ENCODE measurements around the gene LDLRAP1.
"Not testable (repeated sequence)": the region's sequence is repeated elsewhere in the genome, so short reads cannot be mapped to it uniquely, and the experiment has no call there.

The LDLRAP1 gene

GRCh38 chr1:25598879-25599278, 55.5 kb downstream of the LDLRAP1 start:
- no peak for DNase-seq
- TF ChIP-seq CTCF (IDR thresholded peaks at IDR 0.05): no peak
- no peak overlapping the region for H3K27ac ChIP-seq
- no peaks in the 10 kb centered on the region for H3K9me3 ChIP-seq
- no peak overlapping the region for H3K4me3 ChIP-seq
- H3K4me1 ChIP-seq: peaks cover 0 to 9% (median 0%) of the 10 kb centered on the region in 4 donors
- no peaks in the 10 kb centered on the region for H3K27me3 ChIP-seq
- intact Hi-C loops (cut with DNase I; ENCODE audit: low total_unique reads): no loop called here
- peaks cover 0 to 8% (median 5%) of the 10 kb centered on the region in 3 donors for H3K36me3 ChIP-seq

DNA sequence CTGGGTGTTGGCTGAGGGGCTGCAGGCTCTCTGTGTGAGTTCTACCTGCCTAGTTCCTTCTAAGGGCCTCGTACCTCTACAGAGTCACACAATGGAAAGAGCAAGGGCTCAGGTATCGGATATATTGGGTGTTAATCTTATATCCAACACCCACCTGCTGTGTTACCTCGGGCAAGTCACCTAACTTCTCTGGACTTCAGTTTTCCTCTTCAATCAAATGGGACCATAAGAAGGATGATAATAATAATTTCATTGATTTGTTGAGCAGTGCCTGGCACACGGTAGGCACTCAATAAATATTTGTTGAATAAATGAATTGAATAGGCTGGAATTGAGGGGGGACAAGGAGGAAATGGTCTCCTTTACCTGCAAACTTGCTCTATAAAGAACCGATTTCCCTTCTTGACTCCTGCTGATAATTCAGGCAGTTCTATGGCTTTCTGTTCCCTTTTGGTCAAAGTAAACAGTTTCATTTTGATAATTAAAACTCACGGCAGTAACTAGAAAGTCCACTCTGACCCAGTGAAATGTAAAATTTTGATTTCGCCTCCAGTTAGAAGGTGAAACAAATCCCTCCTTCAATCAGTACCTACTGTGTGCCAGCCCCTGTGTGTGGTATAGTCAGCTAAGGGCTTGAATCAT, 56.7 kb downstream of the LDLRAP1 start:
- H3K27ac ChIP-seq: no peak overlapping the region
- TF ChIP-seq CTCF (IDR thresholded peaks at IDR 0.05): no peak
- H3K4me1 ChIP-seq: peaks cover 0 to 9% (median 0%) of the 10 kb centered on the region in 4 donors
- no peaks in the 10 kb centered on the region for H3K27me3 ChIP-seq
- peaks cover 0 to 8% (median 5%) of the 10 kb centered on the region in 3 donors for H3K36me3 ChIP-seq
- H3K9me3 ChIP-seq: no peaks in the 10 kb centered on the region
- no peak overlapping the region for H3K4me3 ChIP-seq
- intact Hi-C loops (cut with DNase I; ENCODE audit: low total_unique reads): no loop called here
- DNase-seq: no peak

DNA sequence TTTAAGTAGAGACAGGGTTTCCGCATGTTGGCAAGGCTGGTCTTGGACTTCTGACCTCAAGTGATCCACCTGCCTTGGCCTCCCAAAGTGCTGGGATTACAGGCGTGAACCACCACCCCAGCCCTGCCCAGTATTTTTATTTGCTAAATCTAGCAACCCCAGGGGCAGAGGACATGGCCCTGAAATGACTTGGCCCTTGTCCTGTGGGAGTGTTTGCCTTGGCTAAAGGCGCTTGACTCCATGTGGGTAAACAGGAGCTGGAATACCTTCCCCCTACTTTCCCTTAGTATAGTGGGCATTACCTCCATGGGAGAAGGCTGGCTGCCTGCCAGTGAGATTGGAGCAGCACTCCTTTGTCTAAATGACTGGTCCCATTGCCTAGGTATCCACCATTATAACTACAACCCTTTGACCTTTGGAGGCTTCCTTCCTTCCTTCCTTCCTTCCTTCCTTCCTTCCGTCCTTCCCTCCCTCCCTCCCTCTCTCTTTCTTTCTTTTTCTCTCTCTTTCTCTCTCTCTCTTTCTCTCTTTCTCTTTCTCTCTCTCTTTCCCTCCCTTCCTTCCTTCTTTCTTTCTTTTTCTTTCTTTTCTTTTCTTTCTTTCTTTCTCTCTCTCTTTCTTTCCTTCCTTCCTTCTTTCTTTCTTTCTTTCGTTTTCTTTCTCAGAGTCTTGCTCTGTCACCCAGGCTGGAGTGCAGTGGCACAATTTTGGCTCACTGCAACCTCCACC, 57.7 kb downstream of the LDLRAP1 start:
- intact Hi-C loops (cut with DNase I; ENCODE audit: low total_unique reads); DNase-seq; H3K36me3 ChIP-seq; H3K4me3 ChIP-seq; H3K4me1 ChIP-seq; H3K27ac ChIP-seq; H3K9me3 ChIP-seq; H3K27me3 ChIP-seq: not testable (repeated sequence)

DNA sequence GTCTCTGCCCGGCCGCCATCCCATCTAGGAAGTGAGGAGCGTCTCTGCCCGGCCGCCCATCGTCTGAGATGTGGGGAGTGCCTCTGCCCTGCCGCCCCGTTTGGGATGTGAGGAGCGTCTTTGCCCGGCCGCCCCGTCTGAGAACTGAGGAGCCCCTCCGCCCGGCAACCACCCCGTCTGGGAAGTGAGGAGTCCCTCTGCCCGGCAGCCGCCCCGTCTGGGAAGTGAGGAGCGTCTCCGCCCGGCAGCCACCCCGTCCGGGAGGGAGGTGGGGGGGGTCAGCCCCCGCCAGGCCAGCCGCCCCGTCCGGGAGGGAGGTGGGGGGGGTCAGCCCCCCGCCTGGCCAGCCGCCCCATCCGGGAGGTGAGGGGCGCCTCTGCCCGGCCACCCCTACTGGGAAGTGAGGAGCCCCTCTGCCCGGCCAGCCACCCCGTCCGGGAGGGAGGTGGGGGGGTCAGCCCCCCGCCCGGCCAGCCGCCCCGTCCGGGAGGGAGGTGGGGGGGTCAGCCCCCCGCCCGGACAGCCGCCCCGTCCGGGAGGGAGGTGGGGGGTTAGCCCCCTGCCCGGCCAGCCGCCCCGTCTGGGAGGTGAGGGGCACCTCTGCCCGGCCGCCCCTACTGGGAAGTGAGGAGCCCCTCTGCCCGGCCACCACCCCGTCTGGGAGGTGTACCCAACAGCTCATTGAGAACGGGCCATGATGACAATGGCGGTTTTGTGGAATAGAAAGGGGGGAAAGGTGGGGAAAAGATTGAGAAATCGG, 60.6 kb downstream of the LDLRAP1 start:
- H3K9me3 ChIP-seq; H3K27me3 ChIP-seq; H3K4me1 ChIP-seq; H3K36me3 ChIP-seq; intact Hi-C loops (cut with DNase I; ENCODE audit: low total_unique reads); H3K27ac ChIP-seq; H3K4me3 ChIP-seq: not testable (repeated sequence)
- peak in 1 of 2 donors; percentile 6 for DNase-seq

GRCh38 chr1:25607123-25607522, 63.7 kb downstream of the LDLRAP1 start:
- DNase-seq: no peak
- TF ChIP-seq CTCF (IDR thresholded peaks at IDR 0.05): no peak
- intact Hi-C loops (cut with DNase I; ENCODE audit: low total_unique reads): loop anchor here (5.0 kb wide), 1 partner anchor 205 kb away; no protein-coding TSS in a partner anchor
- no peak overlapping the region for H3K27ac ChIP-seq
- H3K4me3 ChIP-seq: no peak overlapping the region
- H3K36me3 ChIP-seq: no peaks in the 10 kb centered on the region
- H3K4me1 ChIP-seq: peaks cover 0 to 2% (median 0%) of the 10 kb centered on the region in 4 donors
- H3K27me3 ChIP-seq: no peaks in the 10 kb centered on the region
- H3K9me3 ChIP-seq: no peaks in the 10 kb centered on the region

GRCh38 chr1:25608488-25609178, 65.2 kb downstream of the LDLRAP1 start:
- DNase-seq: peak; percentile 90 to 91
- Histone ChIP-seq H3K27ac (no peak overlapping the region), H3K4me1 (peaks cover 0 to 2% (median 0%) of the 10 kb centered on the region in 4 donors), H3K36me3 (no peaks in the 10 kb centered on the region), H3K27me3 (no peaks in the 10 kb centered on the region), H3K9me3 (no peaks in the 10 kb centered on the region), H3K4me3 (no peak overlapping the region)
- intact Hi-C loops (cut with DNase I; ENCODE audit: low total_unique reads): loop anchor here (2.0 to 5.0 kb wide), 2 partner anchors 188 to 204 kb away; no protein-coding TSS in a partner anchor
- TF ChIP-seq CTCF (IDR thresholded peaks at IDR 0.05): peak; percentile 75 to 85
